GM23248 (cell line): Measurements from ENCODE around the gene VBP1. TPM values are rescaled to one million over a fixed set of nuclear protein-coding genes. Genes with fewer than 3 reads are reported as not detected.

Experiments used
- DNase-seq: peaks from one replicate; pipeline ENCODE4 v3.0.0-alpha.2; 2015
- H2AFZ ChIP-seq: fragments of 200-600 bp; sonication (generic); 2 replicates; pipeline ENCODE4 v1.6.1; 2016; ENCODE audit warnings: antibody characterized with exemption
- H3F3A ChIP-seq: fragments of 200-600 bp; sonication (generic); 2 replicates; pipeline ENCODE4 v1.6.1; 2016; ENCODE audit warnings: mild to moderate bottlenecking, antibody characterized with exemption, mixed run types; ENCODE audit not compliant: insufficient read depth
- H3K27ac ChIP-seq: fragments of 200-600 bp; sonication (generic); 2 replicates; pipeline ENCODE4 v1.5.1; 2016; ENCODE audit warnings: mild to moderate bottlenecking
- H3K27me3 ChIP-seq: fragments of 200-600 bp; sonication (generic); replicated peaks from 2 replicates; pipeline ENCODE4 v1.6.1; 2016; ENCODE audit warnings: mild to moderate bottlenecking; ENCODE audit not compliant: insufficient read depth
- H3K36me3 ChIP-seq: fragments of 200-600 bp; sonication (generic); 2 replicates; pipeline ENCODE4 v1.6.1; 2016; ENCODE audit warnings: low read depth, mild to moderate bottlenecking
- H3K4me1 ChIP-seq: fragments of 200-600 bp; sonication (generic); 2 replicates; pipeline ENCODE4 v1.6.1; 2016; ENCODE audit warnings: mild to moderate bottlenecking; ENCODE audit not compliant: insufficient read depth
- H3K4me2 ChIP-seq: fragments of 200-600 bp; sonication (generic); one replicate; pipeline ENCODE4 v1.6.1; 2016; ENCODE audit warnings: mild to moderate bottlenecking; ENCODE audit not compliant: unreplicated experiment
- H3K4me3 ChIP-seq: fragments of 200-600 bp; sonication (generic); 2 replicates; pipeline ENCODE4 v1.5.1; 2016; ENCODE audit warnings: mild to moderate bottlenecking
- H3K79me2 ChIP-seq: fragments of 200-600 bp; sonication (generic); 2 replicates; pipeline ENCODE4 v1.6.1; 2016; ENCODE audit warnings: mild to moderate bottlenecking; ENCODE audit not compliant: insufficient read depth
- H3K9ac ChIP-seq: fragments of 200-600 bp; sonication (generic); 2 replicates; pipeline ENCODE4 v1.6.1; 2016; ENCODE audit warnings: mild to moderate bottlenecking
- H3K9me2 ChIP-seq: fragments of 200-600 bp; sonication (generic); 2 replicates; pipeline ENCODE4 v1.6.1; 2016; ENCODE audit warnings: mixed run types, mild to moderate bottlenecking, moderate library complexity; ENCODE audit not compliant: insufficient read depth
- H3K9me3 ChIP-seq: fragments of 200-600 bp; sonication (generic); one replicate; pipeline ENCODE4 v1.6.1; 2017; ENCODE audit warnings: low read depth
- H4K20me1 ChIP-seq: fragments of 200-600 bp; sonication (generic); 2 replicates; pipeline ENCODE4 v1.6.0; 2016; ENCODE audit not compliant: insufficient read depth
- EZH2 ChIP-seq: fragments of 200-600 bp; sonication (generic); IDR thresholded peaks from 2 replicates; pipeline ENCODE4 v1.6.1; 2018; ENCODE audit warnings: antibody characterized with exemption, mild to moderate bottlenecking; ENCODE audit not compliant: insufficient read depth, poor library complexity, severe bottlenecking
- EZH2phosphoT487 ChIP-seq: fragments of 200-600 bp; sonication (generic); IDR thresholded peaks from 2 replicates; pipeline ENCODE4 v1.6.1; 2018; ENCODE audit warnings: antibody characterized with exemption, moderate library complexity, mild to moderate bottlenecking, low read depth; ENCODE audit not compliant: insufficient read depth
- WGBS, 2 experiments: methylation state at CpG; one replicate each; pipeline ENCODE4 v1.1.6; 2015 to 2017; ENCODE audit warnings: low lambda C conversion rate in 2 of 2, low coverage in 1 of 2; ENCODE audit errors: missing lambda C conversion rate in 2 of 2; 5-methylcytosine and 5-hydroxymethylcytosine counted together
- in situ Hi-C: fragments of 300-500 bp; cut with MboI; formaldehyde crosslinking; loops from 2 replicates; pipeline ENCODE4 v1.15.0; 2020
- polyA plus RNA-seq: library from polyadenylated mRNA; unstranded; fragments of >200 nt; fragmentation: Nextera tagmentation; extraction: Ambion mirVana; gene quantifications from 2 replicates; pipeline ENCODE4 v1.2.1, GENCODE V29; 2016
- total RNA-seq: library from RNA; depleted of rRNA; stranded (reverse); fragments of >200 nt; shearing (Covaris generic); gene quantifications from 2 replicates; pipeline ENCODE4 v1.2.3, GENCODE V29; 2014

Gene VBP1
- total and polyA plus RNA-seq, 2 experiments from 2014 or later = 61.0 to 75.2 TPM

GRCh38 chrX:155211208-155211607, 5.1 kb upstream of the VBP1 start:
- no peak for DNase-seq
- no peaks in the 10 kb centered on the region for H4K20me1 ChIP-seq
- H3K9me2 ChIP-seq = no peaks in the 10 kb centered on the region
- WGBS, 2 experiments = 27 to 37% methylated on average over 3 of the region's 3 CpGs
- in situ Hi-C loops = no loop called here
- H3K36me3 ChIP-seq = no peaks in the 10 kb centered on the region
- H3K9ac ChIP-seq = no peak overlapping the region
- H3K4me2 ChIP-seq = no peak overlapping the region
- H3K9me3 ChIP-seq = no peaks in the 10 kb centered on the region
- no peaks in the 10 kb centered on the region for H3K79me2 ChIP-seq
- no peaks in the 10 kb centered on the region for H3K27me3 ChIP-seq
- 0 out of 2 replicates have a peak, but pooled peaks cover 5% of the 10 kb centered on the region for H3K4me1 ChIP-seq
- no peak overlapping the region for H2AFZ ChIP-seq
- TF ChIP-seq EZH2 (no peak), EZH2phosphoT487 (no peak)
- H3K27ac ChIP-seq = no peak overlapping the region
- H3F3A ChIP-seq = no peaks in the 10 kb centered on the region
- H3K4me3 ChIP-seq = no peak overlapping the region

DNA sequence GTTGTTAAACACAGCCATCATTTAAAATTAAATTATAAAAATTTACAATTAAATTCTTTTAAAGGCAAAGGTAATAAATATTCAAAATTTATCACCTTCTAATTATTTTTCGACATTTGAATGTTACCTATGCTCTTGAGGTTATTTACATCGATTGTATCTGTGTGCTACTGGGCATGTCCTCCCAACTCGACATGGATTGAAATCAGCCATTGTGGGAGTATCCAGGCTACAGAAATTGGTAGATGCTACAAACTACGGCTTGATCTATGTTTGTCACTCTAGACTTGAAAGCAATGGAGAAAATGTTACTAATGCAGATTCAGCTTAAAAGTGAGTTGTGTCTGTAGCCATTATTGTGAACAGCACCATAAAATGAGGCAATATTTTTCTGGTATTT, 2.5 kb upstream of the VBP1 start:
- Histone ChIP-seq H3K9me3 (no peaks in the 10 kb centered on the region), H3K36me3 (no peaks in the 10 kb centered on the region), H2AFZ (no peak overlapping the region), H3K27me3 (no peaks in the 10 kb centered on the region), H3K9me2 (no peaks in the 10 kb centered on the region), H3F3A (no peaks in the 10 kb centered on the region; the same call in 1 of the 2 replicates), H3K4me3 (no peak overlapping the region), H3K9ac (no peak overlapping the region), H3K4me1 (peaks cover 11% of the 10 kb centered on the region; the same call in 1 of the 2 replicates), H3K27ac (no peak overlapping the region), H4K20me1 (no peaks in the 10 kb centered on the region), H3K79me2 (peaks cover 15% of the 10 kb centered on the region), H3K4me2 (no peak overlapping the region)
- in situ Hi-C loops = no loop called here
- TF ChIP-seq EZH2phosphoT487 (no peak), EZH2 (no peak)
- no peak for DNase-seq
- 65 to 71% methylated on average over 4 of the region's 4 CpGs for WGBS, 2 experiments

DNA sequence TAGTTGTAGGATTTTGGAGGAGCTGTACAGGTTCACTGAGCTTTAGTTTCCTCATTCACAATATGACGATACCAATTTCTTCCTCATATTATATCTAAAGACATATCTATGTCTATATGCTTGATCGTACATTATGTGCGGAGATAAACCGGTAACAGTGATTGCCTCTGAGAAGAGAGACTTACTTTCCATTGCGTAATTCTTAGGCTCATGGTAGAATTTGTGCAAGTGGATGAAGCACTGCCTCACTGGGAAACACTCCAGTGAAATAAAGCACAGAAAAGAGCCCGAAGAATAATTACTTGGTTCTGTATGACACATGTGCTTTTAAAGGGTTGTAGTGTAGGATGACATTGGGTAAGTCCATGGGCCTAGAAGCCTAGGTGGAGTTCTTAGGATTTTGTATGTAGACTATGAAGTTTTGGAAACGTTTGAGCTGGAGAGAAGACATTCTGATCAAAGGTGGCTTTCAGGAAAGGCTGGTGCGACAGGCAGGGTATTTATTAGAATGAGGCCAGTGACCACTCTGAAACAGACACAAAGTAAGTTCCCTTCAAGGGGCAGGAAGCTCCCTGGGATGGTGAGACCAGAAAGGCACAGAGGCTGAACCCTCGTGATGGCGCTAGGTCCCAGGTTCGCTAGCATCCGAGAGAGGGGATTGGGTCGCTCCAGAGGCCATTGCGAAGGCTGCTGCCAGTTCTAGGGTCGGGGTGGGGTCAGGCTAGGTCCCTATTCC, 649 bp upstream of the VBP1 start:
- no peak for TF ChIP-seq EZH2
- TF ChIP-seq EZH2phosphoT487 = no peak
- H3K9me2 ChIP-seq = no peaks in the 10 kb centered on the region
- no peaks in the 10 kb centered on the region for H3K9me3 ChIP-seq
- H3K4me2 ChIP-seq = peak overlapping the region; percentile 39
- H4K20me1 ChIP-seq = no peaks in the 10 kb centered on the region
- peak overlapping the region; percentile 99 for H3K9ac ChIP-seq
- H2AFZ ChIP-seq = peak overlapping the region; percentile 98
- H3K4me1 ChIP-seq = peaks cover 11% of the 10 kb centered on the region; the same call in 1 of the 2 replicates
- H3K79me2 ChIP-seq = peaks cover 34% of the 10 kb centered on the region
- peak overlapping the region; percentile 62 for H3K27ac ChIP-seq
- H3F3A ChIP-seq = no peaks in the 10 kb centered on the region; the same call in 1 of the 2 replicates
- no peaks in the 10 kb centered on the region for H3K27me3 ChIP-seq
- H3K4me3 ChIP-seq = peak overlapping the region; percentile 84
- in situ Hi-C loops = no loop called here
- WGBS, 2 experiments = 39 to 52% methylated on average over 10 to 13 of the region's 15 CpGs
- peak; percentile 21 for DNase-seq
- H3K36me3 ChIP-seq = no peaks in the 10 kb centered on the region

DNA sequence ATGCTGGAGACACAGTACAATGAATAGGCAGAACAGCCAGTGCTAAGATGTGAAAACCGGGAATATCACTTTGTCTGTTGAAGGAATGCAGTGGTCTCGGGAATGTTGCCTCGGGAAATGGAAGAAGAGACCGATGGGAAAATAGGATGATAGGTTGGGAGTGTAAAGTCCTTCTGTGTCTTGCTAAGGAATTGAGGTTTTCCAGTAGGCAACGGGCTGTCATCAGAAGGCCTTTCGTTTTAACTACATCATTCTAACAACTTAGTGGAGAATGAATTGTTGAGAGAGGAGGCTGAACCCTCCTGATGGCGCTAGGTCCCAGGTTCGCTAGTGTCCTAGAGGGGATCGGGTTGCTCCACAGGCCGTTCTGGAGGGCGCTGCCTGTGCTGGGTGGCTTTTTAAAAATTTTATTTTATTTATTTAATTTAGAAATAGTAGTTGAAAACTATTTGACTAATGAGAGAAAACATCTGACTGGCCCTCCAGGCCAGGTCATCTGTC, 730 bp downstream of the VBP1 start:
- Histone ChIP-seq H3K4me2 (peak overlapping the region; percentile 92), H3F3A (no peaks in the 10 kb centered on the region; the same call in 1 of the 2 replicates), H3K9me2 (no peaks in the 10 kb centered on the region), H3K9ac (peak overlapping the region; percentile 99), H3K9me3 (no peaks in the 10 kb centered on the region), H3K4me1 (peaks cover 11% of the 10 kb centered on the region; the same call in 1 of the 2 replicates), H3K4me3 (peak overlapping the region; percentile 84), H3K27ac (peak overlapping the region; percentile 86), H3K79me2 (peaks cover 48% of the 10 kb centered on the region), H3K27me3 (no peaks in the 10 kb centered on the region), H3K36me3 (no peaks in the 10 kb centered on the region), H2AFZ (peak overlapping the region; percentile 98), H4K20me1 (no peaks in the 10 kb centered on the region)
- in situ Hi-C loops = no loop called here
- 4 to 6% methylated on average over 11 of the region's 11 CpGs for WGBS, 2 experiments
- peak; percentile 40 for DNase-seq
- TF ChIP-seq EZH2phosphoT487 (no peak), EZH2 (no peak)
